HepG2 (cell line): Measurements from ENCODE around the gene VCAN. TPM values are rescaled to one million over a fixed set of nuclear protein-coding genes. Genes with fewer than 3 reads are reported as not detected.
A peak's percentile ranks its signal among the peaks of the same experiment; 100 is the strongest.

ENCODE experiments used
- ATAC-seq: fragments of 200-7000 bp; cut with Tn5 transposase; 3 replicates; pipeline ENCODE4 v1.9.1; 2020; ENCODE audit warnings: mild to moderate bottlenecking, moderate library complexity
- BruUV-seq: library from RNA; stranded (reverse); fragments of 400-500 nt; replicated peaks from 2 replicates; lab custom pipeline; 2021; lab: Mats Ljungman, UMichigan
- CTCF ChIA-PET: fragments of 300-600 bp; formaldehyde crosslinking; extraction: SDS; loops from one replicate; lab custom pipeline; 2021; ENCODE audit warnings: low total read pairs, inconsistent platforms, low intra/inter-chr PET ratio; lab: Yijun Ruan, JAX
- POLR2A ChIA-PET: fragments of 350-600 bp; sonication (Branson Sonifier 250); formaldehyde crosslinking; loops from one replicate; lab custom pipeline; 2020; ENCODE audit warnings: antibody characterized with exemption, inconsistent platforms; lab: Yijun Ruan, JAX
- DNase-seq: peaks from one replicate; pipeline ENCODE4 v3.0.0-alpha.2; 2015; ENCODE audit warnings: low spot score
- FAIRE-seq: peaks from 3 replicates; lab custom pipeline; 2011; peaks lifted over from hg19 to GRCh38; lab: Jason Lieb, UNC
- H2AFZ ChIP-seq: one replicate; pipeline ENCODE4 v1.6.1; 2011; ENCODE audit warnings: low read length, inconsistent platforms
- H3K27ac ChIP-seq: fragments of 300-600 bp; 3 replicates; pipeline ENCODE4 v1.8.0; 2011; ENCODE audit warnings: mixed run types, mild to moderate bottlenecking, mixed read lengths, low read length, inconsistent platforms; ENCODE audit not compliant: insufficient read depth; ENCODE audit errors: extremely low read length
- H3K27me3 ChIP-seq, 2 experiments: fragments of 200-600 bp in 1 of 2; 2 replicates in 1 of 2; 3 replicates in 1 of 2; pipeline versions ENCODE4 v1.6.0 to v1.8.0; 2011; ENCODE audit warnings: low read length in 2 of 2, mild to moderate bottlenecking in 2 of 2, moderate library complexity in 2 of 2, inconsistent platforms in 1 of 2; ENCODE audit not compliant: insufficient read depth in 2 of 2, control insufficient read depth in 1 of 2
- H3K36me3 ChIP-seq, 2 experiments: fragments of 200-600 bp in 1 of 2; replicated peaks in 1 of 2; 2 replicates in 1 of 2; 3 replicates in 1 of 2; pipeline versions ENCODE4 v1.5.1 to v1.8.0; 2011; ENCODE audit warnings: low read length in 2 of 2, inconsistent platforms in 1 of 2; ENCODE audit not compliant: insufficient read depth in 2 of 2, control insufficient read depth in 1 of 2
- H3K4me1 ChIP-seq: 2 replicates; pipeline ENCODE4 v1.5.1; 2012; ENCODE audit warnings: low read length, inconsistent platforms; ENCODE audit not compliant: insufficient read depth
- H3K4me2 ChIP-seq: 2 replicates; pipeline ENCODE4 v1.6.0; 2011; ENCODE audit warnings: low read depth, low read length, inconsistent platforms
- H3K4me3 ChIP-seq, 3 experiments: fragments of 200-600 bp in 1 of 3; sonication (generic), shearing (Covaris generic) in 1 of 3; replicated peaks in 1 of 3; 2 replicates each; pipeline ENCODE4 v1.5.1; 2011 to 2016; ENCODE audit warnings: low read length in 3 of 3, inconsistent platforms in 2 of 3, low read depth in 2 of 3, mild to moderate bottlenecking in 2 of 3, control low read depth in 1 of 3, mixed read lengths in 1 of 3; ENCODE audit not compliant: insufficient read depth in 1 of 3
- H3K79me2 ChIP-seq: one replicate; pipeline ENCODE4 v1.6.1; 2011; ENCODE audit warnings: low read length, inconsistent platforms; ENCODE audit not compliant: insufficient read depth
- H3K9ac ChIP-seq: 2 replicates; pipeline ENCODE4 v1.6.0; 2011; ENCODE audit warnings: mild to moderate bottlenecking, low read depth, low read length, inconsistent platforms; ENCODE audit not compliant: insufficient read depth
- H3K9me3 ChIP-seq: 2 replicates; pipeline ENCODE4 v1.5.1; 2012; ENCODE audit warnings: mild to moderate bottlenecking, low read length
- H4K20me1 ChIP-seq: 2 replicates; pipeline ENCODE4 v1.6.0; 2011; ENCODE audit warnings: inconsistent platforms, mild to moderate bottlenecking, low read length, moderate library complexity; ENCODE audit not compliant: insufficient read depth
- CHD2 ChIP-seq: IDR thresholded peaks from 2 replicates; pipeline ENCODE4 v1.6.1; 2011; ENCODE audit warnings: low read depth, low read length, improper control_type of control experiment
- FOXK2 ChIP-seq: fragments of 450-650 bp; IDR thresholded peaks from 2 replicates; pipeline ENCODE4 v1.6.1; 2016
- THYN1 ChIP-seq: sonication (generic); formaldehyde crosslinking; IDR thresholded peaks from 2 replicates; pipeline ENCODE4 v1.8.1; 2023; ENCODE audit warnings: low read depth, mild to moderate bottlenecking, moderate library complexity, missing genetic modification reagents, borderline replicate concordance
- ZBTB40 ChIP-seq, 2 experiments: fragments of 450-650 bp in 1 of 2; sonication (generic) in 1 of 2; formaldehyde crosslinking in 1 of 2; IDR thresholded peaks; 2 replicates each; pipeline versions ENCODE4 v1.6.1 to v1.8.0; 2016 to 2022; ENCODE audit warnings: antibody characterized with exemption in 1 of 2, mild to moderate bottlenecking in 1 of 2, missing genetic modification reagents in 1 of 2
- ZNF343 ChIP-seq: sonication (generic); formaldehyde crosslinking; IDR thresholded peaks from 2 replicates; pipeline ENCODE4 v1.4.0; 2020; ENCODE audit warnings: mild to moderate bottlenecking, missing genetic modification reagents
- ZNF768 ChIP-seq: sonication (generic); formaldehyde crosslinking; IDR thresholded peaks from 2 replicates; pipeline ENCODE4 v1.4.0; 2020; ENCODE audit warnings: missing genetic modification reagents
- WGBS: methylation state at CpG from one replicate; pipeline ENCODE4 v1.1.6; 2017; ENCODE audit warnings: low lambda C conversion rate; 5-methylcytosine and 5-hydroxymethylcytosine counted together
- in situ Hi-C: cut with HindIII; loops from 2 replicates; pipeline ENCODE4 v1.10.0; 2017; ENCODE audit warnings: low pct_unique_long_range_greater_than_20kb; ENCODE audit not compliant: extremely low pct_ligation_motif_present
- intact Hi-C: fragments of 100-400 bp; cut with micrococcal nuclease; formaldehyde crosslinking; loops from one replicate; pipeline ENCODE4 v1.10.0; 2022; ENCODE audit not compliant: unreplicated experiment
- polyA plus RNA-seq, 8 experiments: library from polyadenylated mRNA; depleted of rRNA in 3 of 8; stranded (reverse) in 7 of 8; unstranded in 1 of 8; fragments of >200 nt; fragmentation: Illumina TruSeq in 4 of 8; extraction: Trizol in 4 of 8; gene quantifications; 2 replicates each; pipeline versions ENCODE4 v1.2.1 to v1.2.3, GENCODE V29; 2011 to 2016; ENCODE audit warnings: low read depth in 4 of 8, missing spikeins in 1 of 8, mixed read lengths in 1 of 8; ENCODE audit not compliant: insufficient read depth in 1 of 8
- total RNA-seq, 5 experiments: library from RNA; depleted of rRNA; stranded (reverse); fragments of >200 nt; fragmentation: Illumina TruSeq; extraction: Trizol; gene quantifications; 2 replicates each; pipeline ENCODE4 v1.2.3, GENCODE V29; 2016; ENCODE audit warnings: low read depth in 1 of 5

The VCAN gene
- total and polyA plus RNA-seq, 2 of the 13 experiments (the other 11 are each of a cell fraction or from before 2014, with no cell fraction given), result 1.2 to 3.5 TPM

- no peak for TF ChIP-seq ZBTB40 (IDR thresholded peaks at IDR 0.05)
- TF ChIP-seq ZBTB40 (CRISPR knock-in tag; IDR thresholded peaks at IDR 0.05), result no peak
These were observed 69.2 kb downstream of the VCAN start (continued) for GRCh38 chr5:83540783-83541182.

GRCh38 chr5:83542839-83543238, 71.3 kb downstream of the VCAN start:
- intact Hi-C loops (no loop called here), in situ Hi-C loops (no loop called here)
- Histone ChIP-seq H3K27me3 (peaks cover 0 to 4% of the 10 kb centered on the region in 2 experiments; a peak in 1 of 5 replicates), H3K9me3 (no peaks in the 10 kb centered on the region), H3K4me1 (no peaks in the 10 kb centered on the region), H3K36me3 (no peaks in the 10 kb centered on the region), H4K20me1 (no peaks in the 10 kb centered on the region), H2AFZ (no peak overlapping the region), H3K4me2 (no peak overlapping the region), H3K4me3 (no peak overlapping the region), H3K27ac (no peak overlapping the region), H3K9ac (no peak overlapping the region), H3K79me2 (no peaks in the 10 kb centered on the region)
- DNase-seq (no peak), FAIRE-seq (no peak), ATAC-seq (no peak)
- ChIA-PET CTCF (no interaction called here), POLR2A (no interaction called here)
- WGBS, result 8% methylated on average over 1 of the region's 1 CpG
- no TSS peak for BruUV-seq
- TF ChIP-seq THYN1 (no peak), FOXK2 (no peak), ZNF343 (CRISPR knock-in tag) (no peak), CHD2 (no peak), ZNF768 (CRISPR knock-in tag) (peak; percentile 18; the same call in 1 of the 2 replicates)
